ENCODE measurements around the gene NUP50.

DNA sequence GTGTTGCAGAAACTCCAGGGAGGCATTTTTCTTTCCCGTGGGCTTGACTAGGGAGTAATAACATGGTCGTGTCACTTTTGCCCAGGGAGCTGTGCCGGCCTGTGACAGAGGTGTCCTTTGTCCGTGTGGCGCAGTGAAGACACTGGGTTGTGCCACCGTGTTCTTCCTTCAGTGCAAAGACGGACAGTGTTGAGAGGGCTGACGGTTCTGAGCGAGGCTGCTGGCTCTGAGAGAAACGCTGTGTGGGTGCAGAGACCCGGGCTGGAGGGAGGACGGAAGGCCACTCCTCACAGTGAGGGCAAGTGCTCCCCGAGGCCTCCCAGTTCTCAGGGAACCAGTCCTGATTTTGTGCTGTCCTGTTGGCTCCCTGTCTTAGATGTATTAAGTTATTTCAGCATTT, 20.2 kb downstream of the NUP50 start:
- no peak for TF ChIP-seq POLR2A (IDR thresholded peaks at IDR 0.05)
- TF ChIP-seq, protein P1, sequence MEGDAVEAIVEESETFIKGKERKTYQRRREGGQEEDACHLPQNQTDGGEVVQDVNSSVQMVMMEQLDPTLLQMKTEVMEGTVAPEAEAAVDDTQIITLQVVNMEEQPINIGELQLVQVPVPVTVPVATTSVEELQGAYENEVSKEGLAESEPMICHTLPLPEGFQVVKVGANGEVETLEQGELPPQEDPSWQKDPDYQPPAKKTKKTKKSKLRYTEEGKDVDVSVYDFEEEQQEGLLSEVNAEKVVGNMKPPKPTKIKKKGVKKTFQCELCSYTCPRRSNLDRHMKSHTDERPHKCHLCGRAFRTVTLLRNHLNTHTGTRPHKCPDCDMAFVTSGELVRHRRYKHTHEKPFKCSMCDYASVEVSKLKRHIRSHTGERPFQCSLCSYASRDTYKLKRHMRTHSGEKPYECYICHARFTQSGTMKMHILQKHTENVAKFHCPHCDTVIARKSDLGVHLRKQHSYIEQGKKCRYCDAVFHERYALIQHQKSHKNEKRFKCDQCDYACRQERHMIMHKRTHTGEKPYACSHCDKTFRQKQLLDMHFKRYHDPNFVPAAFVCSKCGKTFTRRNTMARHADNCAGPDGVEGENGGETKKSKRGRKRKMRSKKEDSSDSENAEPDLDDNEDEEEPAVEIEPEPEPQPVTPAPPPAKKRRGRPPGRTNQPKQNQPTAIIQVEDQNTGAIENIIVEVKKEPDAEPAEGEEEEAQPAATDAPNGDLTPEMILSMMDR (IDR thresholded peaks at IDR 0.05), result no peak

Measured in right lobe of liver (tissue), 4 donors.